IPS-11a (cell line): ENCODE measurements around the gene CNPY2.
A peak's percentile ranks its signal among the peaks of the same experiment; 100 is the strongest.
"Not testable (repeated sequence)": the region's sequence is repeated elsewhere in the genome, so short reads cannot be mapped to it uniquely, and the experiment has no call there.

Experiments used
- H3K4me3 ChIP-seq: one replicate; pipeline ENCODE4 v1.5.1; 2013; ENCODE audit warnings: low read depth, low read length, control low read depth

CNPY2 gene

GRCh38 chr12:56333679-56334489 is 18.1 kb upstream of the CNPY2 start, which contains the start of gene PAN2:
Gene PAN2 (minus strand): TSS chr12:56334000. CDS start chr12:56333094, 906 bp downstream.
- H3K4me3 ChIP-seq: peak within 1 kb of the TSS; percentile 79

GRCh38 chr12:56333197-56333678 is 17.4 kb upstream of the CNPY2 start:
- H3K4me3 ChIP-seq: peak overlapping the region; percentile 79

GRCh38 chr12:56332512-56333196 is 16.9 kb upstream of the CNPY2 start:
- H3K4me3 ChIP-seq: no peak overlapping the region

DNA sequence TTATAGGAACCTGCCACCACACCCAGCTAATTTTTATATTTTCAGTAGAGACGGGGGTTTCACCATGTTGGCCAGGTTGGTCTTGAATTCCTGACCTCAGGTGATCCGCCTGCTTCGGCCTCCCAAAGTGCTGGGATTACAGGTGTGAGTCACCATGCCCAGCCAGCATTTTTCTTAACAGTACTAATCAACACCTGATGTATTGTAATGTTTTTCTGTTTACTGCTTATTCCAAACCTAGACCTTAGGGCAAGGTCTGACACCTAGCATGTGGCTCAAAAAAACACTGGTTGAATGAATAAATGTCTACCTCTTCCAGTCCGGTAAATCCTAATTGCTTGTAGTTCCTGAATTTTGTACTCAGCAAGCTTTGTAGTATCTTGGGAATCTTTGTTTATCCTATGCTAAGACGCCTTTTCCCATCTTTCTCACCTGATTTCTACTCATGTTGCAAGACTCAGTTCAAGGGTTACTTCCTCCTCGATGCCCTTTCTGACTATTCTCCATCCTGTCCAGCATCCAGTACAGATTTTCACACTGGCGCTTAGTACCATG is 15.2 kb upstream of the CNPY2 start:
- H3K4me3 ChIP-seq: no peak overlapping the region

DNA sequence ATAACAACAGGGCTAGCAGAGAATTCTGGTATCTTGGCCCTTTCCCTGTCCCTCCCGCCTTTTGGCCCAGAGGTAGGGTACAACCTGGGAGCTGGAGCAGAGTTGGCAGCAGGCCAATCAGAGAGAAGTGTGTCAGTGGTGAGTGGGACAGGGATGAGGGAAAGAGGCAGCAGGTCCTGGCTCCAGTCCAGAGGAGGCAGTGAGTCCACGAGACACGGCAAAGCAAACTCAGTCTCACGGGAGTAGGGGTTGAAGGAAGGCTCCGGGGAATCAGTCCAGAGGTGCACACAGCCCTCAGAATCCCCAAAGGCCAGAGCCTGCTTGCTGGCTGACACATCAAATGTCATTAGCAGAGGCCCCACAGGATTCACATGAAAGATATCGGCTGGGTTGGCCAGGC is 10.7 kb upstream of the CNPY2 start:
- no peak overlapping the region for H3K4me3 ChIP-seq

DNA sequence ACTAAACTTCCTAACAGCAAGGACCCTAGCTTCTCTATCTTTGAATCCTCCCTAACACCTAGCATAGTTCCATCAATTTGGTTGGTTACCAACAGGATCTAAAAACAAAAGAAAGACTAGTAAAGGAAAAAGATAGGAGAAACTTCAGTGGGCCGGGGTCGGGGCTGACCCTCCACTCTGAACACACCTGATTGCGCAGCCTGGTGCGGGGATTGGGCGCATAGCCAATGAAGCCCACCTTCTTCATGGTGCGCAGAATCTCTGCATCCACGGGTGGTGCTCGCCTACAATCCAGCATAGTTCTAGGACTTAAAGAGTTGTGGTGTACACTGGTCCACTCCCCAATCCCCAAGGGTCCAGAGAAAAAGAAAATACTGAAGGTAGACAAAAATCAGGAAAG is 10.3 kb upstream of the CNPY2 start:
- H3K4me3 ChIP-seq: no peak overlapping the region

DNA sequence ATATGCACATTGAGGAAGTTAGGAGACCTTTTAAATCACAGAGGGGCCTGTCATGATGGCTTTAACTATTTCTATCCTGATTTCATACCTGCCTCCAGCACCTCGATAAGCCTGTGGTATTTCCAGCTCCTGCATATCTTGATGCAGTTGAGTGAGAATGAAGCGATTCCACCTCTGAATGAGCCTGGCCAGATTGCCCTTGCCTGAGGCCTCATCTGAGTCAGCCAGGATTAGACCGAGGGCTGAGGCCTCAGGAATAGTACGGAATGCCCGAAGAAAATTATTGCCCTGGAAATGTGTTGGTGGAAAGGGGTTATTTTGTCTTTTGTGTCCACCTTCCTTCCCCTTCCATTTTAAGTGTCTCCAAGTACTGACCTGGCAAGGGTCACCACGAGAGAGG is 8.4 kb upstream of the CNPY2 start:
- no peak overlapping the region for H3K4me3 ChIP-seq

DNA sequence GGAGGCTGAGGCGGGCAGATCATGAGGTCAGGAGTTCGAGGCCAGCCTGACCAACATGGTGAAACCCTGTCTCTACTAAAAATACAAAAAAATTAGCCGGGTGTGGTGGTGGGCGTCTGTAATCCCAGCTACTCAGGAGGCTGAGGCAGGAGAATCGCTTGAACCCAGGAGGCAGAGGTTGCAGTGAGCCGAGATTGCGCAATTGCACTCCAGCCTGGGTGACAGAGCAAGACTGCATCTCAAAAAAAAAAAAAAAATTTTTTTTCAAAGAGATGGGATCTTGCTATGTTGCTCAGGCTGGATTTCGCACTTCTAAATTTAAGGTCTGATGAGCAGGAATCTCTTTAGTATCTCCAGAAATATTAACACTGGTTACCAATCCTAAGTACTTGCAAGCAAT is 5.8 kb upstream of the CNPY2 start:
- not testable (repeated sequence) for H3K4me3 ChIP-seq

- H3K4me3 ChIP-seq: no peak overlapping the region
These were observed 5.2 kb upstream of the CNPY2 start for GRCh38 chr12:56321027-56321426.

GRCh38 chr12:56317675-56318074 is 1.9 kb upstream of the CNPY2 start:
- H3K4me3 ChIP-seq: no peak overlapping the region

- peak overlapping the region; percentile 100 for H3K4me3 ChIP-seq
These were observed 553 bp downstream of the CNPY2 start for GRCh38 chr12:56315249-56315621.

DNA sequence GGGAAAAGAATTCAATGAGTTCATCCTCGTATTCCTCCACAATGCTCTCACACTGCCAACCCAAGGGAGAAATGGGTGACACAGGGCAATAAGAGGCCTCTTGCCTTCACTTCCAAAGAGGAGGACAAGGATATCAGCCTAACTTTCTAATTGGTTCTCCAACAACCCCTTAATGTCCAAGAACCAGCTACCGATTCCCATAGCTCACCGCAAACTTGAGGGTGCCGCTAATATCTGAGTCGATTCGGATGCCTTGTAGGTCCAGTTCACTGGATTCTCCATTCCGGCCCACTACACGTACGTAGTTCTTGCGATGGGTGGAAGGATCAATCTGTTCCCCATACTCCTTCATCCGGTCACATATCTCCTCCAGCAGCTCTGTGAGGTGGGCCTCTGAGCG is 4.8 kb downstream of the CNPY2 start:
- no peak overlapping the region for H3K4me3 ChIP-seq

GRCh38 chr12:56308714-56309113 is 7.1 kb downstream of the CNPY2 start:
- no peak overlapping the region for H3K4me3 ChIP-seq

- no peak overlapping the region for H3K4me3 ChIP-seq
These were observed 8.4 kb downstream of the CNPY2 start for GRCh38 chr12:56307221-56307965.

GRCh38 chr12:56304872-56305590 is 10.8 kb downstream of the CNPY2 start:
- H3K4me3 ChIP-seq: no peak overlapping the region

DNA sequence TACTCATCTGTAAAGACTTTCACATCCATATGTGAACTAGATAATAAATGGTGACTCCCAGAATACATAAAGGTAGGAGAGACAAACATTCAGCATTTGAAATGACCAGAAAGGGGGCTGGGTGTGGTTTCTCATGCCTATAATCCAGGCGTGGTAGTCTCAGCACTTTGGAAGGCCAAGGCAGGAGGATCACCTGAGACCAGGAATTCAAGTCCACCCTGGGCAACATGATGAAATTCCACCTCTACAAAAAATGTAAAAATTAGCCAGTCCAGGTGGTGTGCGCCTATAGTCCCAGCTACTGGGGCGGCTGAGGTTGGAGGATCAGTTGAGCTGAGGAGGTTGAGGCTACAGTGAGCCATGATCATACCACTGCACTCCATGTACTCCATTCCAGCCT is 11.5 kb downstream of the CNPY2 start:
- no peak overlapping the region for H3K4me3 ChIP-seq

- peak overlapping the region; percentile 29 for H3K4me3 ChIP-seq
These were observed 14.9 kb downstream of the CNPY2 start for GRCh38 chr12:56300644-56301464.

GRCh38 chr12:56299853-56300643 is 15.7 kb downstream of the CNPY2 start, which contains the start of gene CS:
Gene CS (minus strand): TSS chr12:56300330. CDS start chr12:56300201, 129 bp downstream.
- peak within 1 kb of the TSS; percentile 62 for H3K4me3 ChIP-seq
